ENCODE results near the gene CFAP206. TPM values are rescaled to one million over a fixed set of nuclear protein-coding genes. Genes with fewer than 3 reads are reported as not detected.

The CFAP206 gene
- total RNA-seq, 1 donor from 2014 or later = not detected

- no peak for TF ChIP-seq CTCF (IDR thresholded peaks at IDR 0.05)
- TF ChIP-seq POLR2AphosphoS5 (IDR thresholded peaks at IDR 0.05; ENCODE audit: insufficient read depth in 1 of 2, low read depth in 1 of 2) = no peak
- TF ChIP-seq POLR2A (IDR thresholded peaks at IDR 0.05) = no peak
- Histone ChIP-seq H3K27me3 (no peaks in the 10 kb centered on the region), H3K36me3 (no peaks in the 10 kb centered on the region), H3K4me3 (no peak overlapping the region), H3K27ac (no peak overlapping the region), H3K9me3 (no peaks in the 10 kb centered on the region), H3K4me1 (no peaks in the 10 kb centered on the region)
- no peak for DNase-seq (ENCODE audit: extremely low spot score in 2 of 2)
- intact Hi-C loops (cut with DNase I) = no loop called here
These were observed 32.5 kb upstream of the CFAP206 start for GRCh38 chr6:87375315-87375714.

GRCh38 chr6:87376643-87377042, 31.1 kb upstream of the CFAP206 start:
- H3K9me3 ChIP-seq = no peaks in the 10 kb centered on the region
- no peaks in the 10 kb centered on the region for H3K27me3 ChIP-seq
- H3K36me3 ChIP-seq = no peaks in the 10 kb centered on the region
- no peak overlapping the region for H3K4me3 ChIP-seq
- no peak for TF ChIP-seq POLR2AphosphoS5 (IDR thresholded peaks at IDR 0.05; ENCODE audit: insufficient read depth in 1 of 2, low read depth in 1 of 2)
- no peak for TF ChIP-seq CTCF (IDR thresholded peaks at IDR 0.05)
- TF ChIP-seq POLR2A (IDR thresholded peaks at IDR 0.05) = no peak
- H3K4me1 ChIP-seq = no peaks in the 10 kb centered on the region
- no peak for DNase-seq (ENCODE audit: extremely low spot score in 2 of 2)
- intact Hi-C loops (cut with DNase I) = no loop called here
- no peak overlapping the region for H3K27ac ChIP-seq

GRCh38 chr6:87378947-87379346, 28.8 kb upstream of the CFAP206 start:
- TF ChIP-seq POLR2AphosphoS5 (IDR thresholded peaks at IDR 0.05; ENCODE audit: insufficient read depth in 1 of 2, low read depth in 1 of 2) = no peak
- no peak for TF ChIP-seq CTCF (IDR thresholded peaks at IDR 0.05)
- TF ChIP-seq POLR2A (IDR thresholded peaks at IDR 0.05) = no peak
- Histone ChIP-seq H3K27me3 (no peaks in the 10 kb centered on the region), H3K9me3 (no peaks in the 10 kb centered on the region), H3K36me3 (no peaks in the 10 kb centered on the region), H3K4me1 (no peaks in the 10 kb centered on the region), H3K27ac (no peak overlapping the region), H3K4me3 (no peak overlapping the region)
- intact Hi-C loops (cut with DNase I) = no loop called here
- DNase-seq (ENCODE audit: extremely low spot score in 2 of 2) = no peak

- H3K9me3 ChIP-seq = no peaks in the 10 kb centered on the region
- intact Hi-C loops (cut with DNase I) = no loop called here
- no peaks in the 10 kb centered on the region for H3K36me3 ChIP-seq
- no peak overlapping the region for H3K4me3 ChIP-seq
- no peak overlapping the region for H3K27ac ChIP-seq
- no peaks in the 10 kb centered on the region for H3K4me1 ChIP-seq
- DNase-seq (ENCODE audit: extremely low spot score in 2 of 2) = no peak
- H3K27me3 ChIP-seq = no peaks in the 10 kb centered on the region
- TF ChIP-seq POLR2AphosphoS5 (IDR thresholded peaks at IDR 0.05; ENCODE audit: insufficient read depth in 1 of 2, low read depth in 1 of 2) (no peak), CTCF (IDR thresholded peaks at IDR 0.05) (no peak), POLR2A (IDR thresholded peaks at IDR 0.05) (no peak)
These were observed 24.9 kb upstream of the CFAP206 start for GRCh38 chr6:87382861-87383260.

GRCh38 chr6:87384038-87384437, 23.7 kb upstream of the CFAP206 start:
- intact Hi-C loops (cut with DNase I) = no loop called here
- Histone ChIP-seq H3K27me3 (no peaks in the 10 kb centered on the region), H3K9me3 (no peaks in the 10 kb centered on the region), H3K36me3 (no peaks in the 10 kb centered on the region), H3K27ac (no peak overlapping the region), H3K4me3 (no peak overlapping the region), H3K4me1 (no peaks in the 10 kb centered on the region)
- TF ChIP-seq POLR2AphosphoS5 (IDR thresholded peaks at IDR 0.05; ENCODE audit: insufficient read depth in 1 of 2, low read depth in 1 of 2) (no peak), CTCF (IDR thresholded peaks at IDR 0.05) (no peak), POLR2A (IDR thresholded peaks at IDR 0.05) (no peak)
- no peak for DNase-seq (ENCODE audit: extremely low spot score in 2 of 2)

Measured in vagina (tissue), 2 donors.